IMR-90 (cell line): ENCODE results near the gene B4GALT5. TPM values are rescaled to one million over a fixed set of nuclear protein-coding genes. Genes with fewer than 3 reads are reported as not detected.

ENCODE experiments used
- ATAC-seq: fragments of 200-7000 bp; cut with Tn5 transposase; 2 replicates; pipeline ENCODE4 v1.9.1; 2020; ENCODE audit warnings: low read depth, mild to moderate bottlenecking, moderate library complexity
- BruUV-seq: library from RNA; stranded (reverse); fragments of 400-500 nt; replicated peaks from 2 replicates; lab custom pipeline; 2021; lab: Mats Ljungman, UMichigan
- CTCF ChIA-PET: fragments of 300-600 bp; formaldehyde crosslinking; extraction: SDS; loops from one replicate; lab custom pipeline; 2021; ENCODE audit warnings: antibody characterized with exemption; lab: Yijun Ruan, JAX
- POLR2A ChIA-PET: fragments of 300-600 bp; sonication (Branson Sonifier 250); formaldehyde crosslinking; loops from one replicate; lab custom pipeline; 2022; ENCODE audit warnings: antibody characterized with exemption; ENCODE audit not compliant: unreplicated experiment; lab: Charles Lee
- DNase-seq: peaks from one replicate; pipeline ENCODE4 v3.0.0; 2013
- H2AFZ ChIP-seq: replicated peaks from 2 replicates; pipeline ENCODE3; 2013; ENCODE audit warnings: low read length, mild to moderate bottlenecking; ENCODE audit not compliant: poor library complexity
- H2AK5ac ChIP-seq: 2 replicates; pipeline ENCODE4 v1.6.1; 2013; ENCODE audit warnings: low read depth, low read length, inconsistent platforms
- H2AK9ac ChIP-seq: replicated peaks from 2 replicates; pipeline ENCODE3; 2013; ENCODE audit warnings: mild to moderate bottlenecking, low read depth, low read length, moderate library complexity; ENCODE audit not compliant: poor library complexity
- H2BK120ac ChIP-seq: 2 replicates; pipeline ENCODE4 v1.6.1; 2013; ENCODE audit warnings: low read depth, low read length, inconsistent platforms
- H2BK15ac ChIP-seq: 3 replicates; pipeline ENCODE4 v1.6.1; 2013; ENCODE audit warnings: low read depth, low read length, inconsistent platforms
- H2BK20ac ChIP-seq: 2 replicates; pipeline ENCODE4 v1.6.1; 2013; ENCODE audit warnings: low read depth, mild to moderate bottlenecking, inconsistent platforms, low read length, moderate library complexity
- H2BK5ac ChIP-seq: 2 replicates; pipeline ENCODE4 v1.6.1; 2013; ENCODE audit warnings: mild to moderate bottlenecking, low read depth, low read length, inconsistent platforms; ENCODE audit not compliant: poor library complexity, severe bottlenecking
- H3K14ac ChIP-seq: replicated peaks from 2 replicates; pipeline ENCODE4 v1.6.1; 2013; ENCODE audit warnings: low read depth, low read length, inconsistent platforms
- H3K18ac ChIP-seq: 2 replicates; pipeline ENCODE4 v1.6.1; 2013; ENCODE audit warnings: low read depth, low read length, control low read depth
- H3K23ac ChIP-seq: 2 replicates; pipeline ENCODE4 v1.6.1; 2013; ENCODE audit warnings: low read depth, low read length, inconsistent platforms
- H3K27ac ChIP-seq: 2 replicates; pipeline ENCODE4 v1.5.1; 2013; ENCODE audit warnings: mild to moderate bottlenecking, control low read depth, low read length; ENCODE audit not compliant: insufficient read depth
- H3K27me3 ChIP-seq: 2 replicates; pipeline ENCODE4 v1.6.1; 2013; ENCODE audit warnings: low read length; ENCODE audit not compliant: control insufficient read depth, insufficient read depth
- H3K36me3 ChIP-seq: 2 replicates; pipeline ENCODE4 v1.6.1; 2013; ENCODE audit warnings: low read length, mixed read lengths; ENCODE audit not compliant: control insufficient read depth, insufficient read depth
- H3K4ac ChIP-seq: 2 replicates; pipeline ENCODE4 v1.6.1; 2013; ENCODE audit warnings: low read depth, low read length, inconsistent platforms
- H3K4me1 ChIP-seq: 2 replicates; pipeline ENCODE4 v1.6.1; 2013; ENCODE audit warnings: low read length, mixed read lengths; ENCODE audit not compliant: control insufficient read depth, insufficient read depth
- H3K4me2 ChIP-seq: 2 replicates; pipeline ENCODE4 v1.6.1; 2013; ENCODE audit warnings: low read depth, mild to moderate bottlenecking, control low read depth, low read length, moderate library complexity
- H3K4me3 ChIP-seq: 2 replicates; pipeline ENCODE4 v1.5.1; 2013; ENCODE audit warnings: low read depth, mild to moderate bottlenecking, control low read depth, low read length, moderate library complexity; ENCODE audit not compliant: insufficient read depth
- H3K56ac ChIP-seq: 2 replicates; pipeline ENCODE4 v1.6.1; 2013; ENCODE audit warnings: low read length, inconsistent platforms; ENCODE audit not compliant: insufficient read depth; ENCODE audit errors: extremely low read depth
- H3K79me1 ChIP-seq, 2 experiments: 2 replicates each; pipeline ENCODE4 v1.6.1; 2013; ENCODE audit warnings: low read length in 2 of 2, inconsistent platforms in 1 of 2, low read depth in 1 of 2
- H3K9ac ChIP-seq: 2 replicates; pipeline ENCODE4 v1.6.1; 2013; ENCODE audit warnings: low read depth, low read length, control low read depth
- H3K9me1 ChIP-seq: 2 replicates; pipeline ENCODE4 v1.6.1; 2013; ENCODE audit warnings: low read length, inconsistent platforms; ENCODE audit not compliant: insufficient read depth
- H3K9me3 ChIP-seq: 2 replicates; pipeline ENCODE4 v1.6.1; 2013; ENCODE audit warnings: low read length; ENCODE audit not compliant: control insufficient read depth, insufficient read depth
- H4K20me1 ChIP-seq: 2 replicates; pipeline ENCODE4 v1.6.1; 2013; ENCODE audit warnings: low read length, inconsistent platforms; ENCODE audit not compliant: insufficient read depth
- H4K5ac ChIP-seq: 2 replicates; pipeline ENCODE4 v1.6.1; 2013; ENCODE audit warnings: mild to moderate bottlenecking, low read depth, low read length, control low read depth
- H4K8ac ChIP-seq, 2 experiments: 2 replicates each; pipeline ENCODE4 v1.6.1; 2013; ENCODE audit warnings: low read depth in 2 of 2, low read length in 2 of 2, control low read depth in 1 of 2, inconsistent platforms in 1 of 2
- H4K91ac ChIP-seq: 2 replicates; pipeline ENCODE4 v1.6.1; 2013; ENCODE audit warnings: low read depth, low read length, inconsistent platforms; ENCODE audit not compliant: insufficient read depth
- BHLHE40 ChIP-seq: fragments of 150-350 bp; IDR thresholded peaks from 2 replicates; pipeline ENCODE4 v1.6.1; 2016; ENCODE audit warnings: mild to moderate bottlenecking, low read depth, low read length
- CHD1 ChIP-seq: IDR thresholded peaks from 2 replicates; pipeline ENCODE4 v1.6.1; 2012; ENCODE audit warnings: low read depth, low read length, improper control_type of control experiment
- FOS ChIP-seq: fragments of 150-350 bp; IDR thresholded peaks from 2 replicates; pipeline ENCODE4 v1.6.1; 2016; ENCODE audit warnings: low read depth, low read length
- MAFK ChIP-seq: IDR thresholded peaks from 2 replicates; pipeline ENCODE4 v1.6.1; 2012; ENCODE audit warnings: low read depth, low read length, improper control_type of control experiment
- POLR2A ChIP-seq: IDR thresholded peaks from 2 replicates; pipeline ENCODE4 v1.6.1; 2012; ENCODE audit warnings: mild to moderate bottlenecking, low read depth, low read length
- RFX5 ChIP-seq: IDR thresholded peaks from 2 replicates; pipeline ENCODE4 v1.8.0; 2012; ENCODE audit warnings: low read depth, mild to moderate bottlenecking, low read length, moderate library complexity
- WGBS, 2 experiments: methylation state at CpG; one replicate each; pipeline versions ENCODE4 v1.1.5 to v1.1.7; 2013; ENCODE audit warnings: missing lambda C conversion rate in 2 of 2; ENCODE audit not compliant: insufficient read length in 1 of 2; ENCODE audit errors: extremely low coverage in 2 of 2; 5-methylcytosine and 5-hydroxymethylcytosine counted together
- dilution Hi-C: fragments of 300-500 bp; cut with HindIII; formaldehyde crosslinking; loops from one replicate; pipeline ENCODE4 v1.14.3; 2018; ENCODE audit warnings: low sequenced_read_pairs; ENCODE audit not compliant: unreplicated experiment
- in situ Hi-C: fragments of 300-500 bp; cut with MboI; formaldehyde crosslinking; loops from 3 replicates; pipeline ENCODE4 v1.14.3; 2019; ENCODE audit warnings: low sequenced_read_pairs, inconsistent platforms, mixed read lengths
- intact Hi-C: fragments of 100-400 bp; cut with micrococcal nuclease; formaldehyde crosslinking; loops from 2 replicates; pipeline ENCODE4 v1.10.0; 2022
- polyA plus RNA-seq, 3 experiments: library from polyadenylated mRNA; depleted of rRNA; stranded (reverse); fragments of >200 nt; gene quantifications; 2 replicates each; pipeline ENCODE4 v1.2.3, GENCODE V29; 2012; ENCODE audit warnings: low replicate concordance in 1 of 3
- total RNA-seq: library from RNA; depleted of rRNA; stranded (reverse); fragments of >200 nt; gene quantifications from 2 replicates; pipeline ENCODE4 v1.2.3, GENCODE V29; 2012

Gene B4GALT5
- total and polyA plus RNA-seq, 2 of the 4 experiments (the other 2 are of a cell fraction) = 11.3 to 20.4 TPM

- Histone ChIP-seq H2BK20ac (peak overlapping the region; percentile 60; the same call in 1 of the 2 replicates), H2BK5ac (peak overlapping the region; percentile 65), H3K4me3 (no peak overlapping the region), H3K36me3 (no peaks in the 10 kb centered on the region), H3K9me3 (no peaks in the 10 kb centered on the region), H3K14ac (0 out of 2 replicates have a peak overlapping the region, but pooled peaks have one; percentile 59), H3K9me1 (0 out of 2 replicates have a peak, but pooled peaks cover 3% of the 10 kb centered on the region), H3K4me1 (peaks cover 22% of the 10 kb centered on the region), H2AK9ac (peak overlapping the region; percentile 68), H3K56ac (no peak overlapping the region), H3K23ac (no peak overlapping the region), H2AK5ac (peak overlapping the region; percentile 50), H3K18ac (peak overlapping the region; percentile 86), H4K91ac (peak overlapping the region; percentile 91; the same call in 1 of the 2 replicates), H3K4ac (peak overlapping the region; percentile 45), H3K27me3 (no peaks in the 10 kb centered on the region), H2BK120ac (peak overlapping the region; percentile 51; the same call in 1 of the 2 replicates), H4K5ac (peak overlapping the region; percentile 71), H4K20me1 (no peaks in the 10 kb centered on the region), H2AFZ (no peak overlapping the region), H4K8ac (peak overlapping the region; percentile 14 to 63; a peak in 2 of 4 replicates), H3K27ac (peak overlapping the region; percentile 87), H3K4me2 (no peak overlapping the region), H3K79me1 (no peaks in the 10 kb centered on the region), H2BK15ac (no peak overlapping the region; the same call in 2 of the 3 replicates), H3K9ac (peak overlapping the region; percentile 39)
- intact Hi-C loops = no loop called here
- dilution Hi-C loops = no loop called here
- BruUV-seq = no TSS peak
- in situ Hi-C loops = no loop called here
- DNase-seq (peak; percentile 87), ATAC-seq (peak; percentile 85)
- ChIA-PET POLR2A (no interaction called here), CTCF (no interaction called here)
- TF ChIP-seq CHD1 = no peak
- no peak for TF ChIP-seq POLR2A
- TF ChIP-seq BHLHE40 = peak; percentile 48
- no peak for TF ChIP-seq RFX5
- no peak for TF ChIP-seq MAFK
- no peak for TF ChIP-seq FOS
- WGBS, 2 experiments = 17% methylated on average over 7 of the region's 12 CpGs; no CpG with 5 or more reads in 1 of the 2 experiments
Observed at GRCh38 chr20:49594143-49594930, 119.3 kb downstream of the B4GALT5 start.
